HepG2 (cell line): ENCODE measurements around the gene TMEM253. TPM values are rescaled to one million over a fixed set of nuclear protein-coding genes. Genes with fewer than 3 reads are reported as not detected.
A peak's percentile ranks its signal among the peaks of the same experiment; 100 is the strongest.

ENCODE experiments used
- GZF1 ChIP-seq: sonication (generic); formaldehyde crosslinking; IDR thresholded peaks from 2 replicates; pipeline ENCODE4 v1.5.1; 2020; ENCODE audit warnings: mild to moderate bottlenecking, missing genetic modification reagents
- KDM1A ChIP-seq: IDR thresholded peaks from 2 replicates; pipeline ENCODE4 v1.6.1; 2016; ENCODE audit warnings: missing compliant biosample characterization
- MEIS1 ChIP-seq: sonication (generic); formaldehyde crosslinking; IDR thresholded peaks from 2 replicates; pipeline ENCODE4 v1.9.0; 2021; ENCODE audit warnings: mild to moderate bottlenecking, missing genetic modification reagents, moderate library complexity, borderline replicate concordance
- PTBP1 ChIP-seq: fragments of 200-400 bp; formaldehyde crosslinking; IDR thresholded peaks from 2 replicates; pipeline ENCODE4 v1.6.1; 2018; ENCODE audit warnings: low read length, low read depth; ENCODE audit not compliant: poor library complexity, severe bottlenecking
- REXO4 ChIP-seq: sonication (generic); formaldehyde crosslinking; IDR thresholded peaks from 2 replicates; pipeline ENCODE4 v1.8.0; 2022; ENCODE audit warnings: missing genetic modification reagents, mild to moderate bottlenecking, borderline replicate concordance
- RORA ChIP-seq: sonication (generic); formaldehyde crosslinking; IDR thresholded peaks from 2 replicates; pipeline ENCODE4 v1.5.0; 2020; ENCODE audit warnings: mild to moderate bottlenecking, missing genetic modification reagents, moderate library complexity
- SAP130 ChIP-seq: IDR thresholded peaks from 2 replicates; pipeline ENCODE4 v1.6.1; 2016; ENCODE audit warnings: low read depth
- ZNF337 ChIP-seq: sonication (generic); formaldehyde crosslinking; IDR thresholded peaks from 2 replicates; pipeline ENCODE4 v1.5.1; 2020; ENCODE audit warnings: missing genetic modification reagents, low read depth, mild to moderate bottlenecking, borderline replicate concordance
- polyA plus RNA-seq, 8 experiments: library from polyadenylated mRNA; depleted of rRNA in 3 of 8; stranded (reverse) in 7 of 8; unstranded in 1 of 8; fragments of >200 nt; fragmentation: Illumina TruSeq in 4 of 8; extraction: Trizol in 4 of 8; gene quantifications; 2 replicates each; pipeline versions ENCODE4 v1.2.1 to v1.2.3, GENCODE V29; 2011 to 2016; ENCODE audit warnings: low read depth in 4 of 8, missing spikeins in 1 of 8, mixed read lengths in 1 of 8; ENCODE audit not compliant: insufficient read depth in 1 of 8
- total RNA-seq, 5 experiments: library from RNA; depleted of rRNA; stranded (reverse); fragments of >200 nt; fragmentation: Illumina TruSeq; extraction: Trizol; gene quantifications; 2 replicates each; pipeline ENCODE4 v1.2.3, GENCODE V29; 2016; ENCODE audit warnings: low read depth in 1 of 5
- TF ChIP-seq, protein P1 (sequence below): sonication (generic); formaldehyde crosslinking; IDR thresholded peaks from 2 replicates; pipeline ENCODE4 v1.4.0; 2020; ENCODE audit warnings: missing genetic modification reagents, mild to moderate bottlenecking, borderline replicate concordance
- TF ChIP-seq, protein P2 (sequence below): IDR thresholded peaks from 2 replicates; pipeline ENCODE4 v1.6.1; 2016
- TF ChIP-seq, protein P3 (sequence below): IDR thresholded peaks from 2 replicates; pipeline ENCODE4 v1.6.1; 2012; ENCODE audit warnings: low read depth, low read length, improper control_type of control experiment
- TF ChIP-seq, protein P4 (sequence below): sonication (generic); formaldehyde crosslinking; IDR thresholded peaks from 2 replicates; pipeline ENCODE4 v1.9.0; 2021; ENCODE audit warnings: mild to moderate bottlenecking, missing genetic modification reagents
- TF ChIP-seq, protein P5 (sequence below): sonication (generic); formaldehyde crosslinking; IDR thresholded peaks from 2 replicates; pipeline ENCODE4 v1.5.1; 2020; ENCODE audit warnings: mild to moderate bottlenecking, missing genetic modification reagents, moderate library complexity

TMEM253 gene
- total and polyA plus RNA-seq, 2 of the 13 experiments (the other 11 are each of a cell fraction or from before 2014, with no cell fraction given) = 0.29 to 0.45 TPM

DNA sequence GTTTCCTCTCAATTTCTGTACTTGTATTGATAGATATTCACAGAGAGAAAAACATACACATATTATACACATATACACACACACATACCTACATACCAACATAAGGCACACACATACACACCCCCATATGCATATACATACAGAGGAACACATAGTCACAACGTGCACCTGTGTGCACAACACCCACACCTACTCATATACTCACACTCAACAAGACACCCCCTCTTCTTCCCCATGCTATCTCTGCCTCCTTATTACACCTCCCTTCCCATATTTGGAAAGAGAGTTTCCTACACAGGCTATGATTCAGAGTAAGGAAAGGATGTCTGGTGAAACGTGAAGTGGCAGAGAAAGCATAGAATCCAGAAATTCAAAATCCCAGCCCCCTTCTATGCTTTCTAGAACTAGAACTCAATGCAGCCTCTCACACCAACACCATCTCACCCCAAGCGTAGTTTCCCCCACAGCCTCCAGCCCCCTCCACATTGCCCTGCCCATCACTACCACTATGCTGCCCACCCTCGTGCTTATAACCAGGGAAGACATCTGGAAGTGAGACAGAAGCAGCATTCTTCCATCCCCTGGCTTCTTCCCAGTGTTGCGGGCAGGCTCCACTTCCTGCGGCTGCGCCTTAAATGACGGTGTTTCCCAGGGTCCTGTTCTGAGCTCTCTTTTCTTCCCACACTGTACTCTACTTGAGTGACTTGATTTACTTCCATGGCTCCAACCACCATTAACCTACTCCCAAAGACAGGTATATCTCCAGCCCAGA lies 40.8 kb upstream of the TMEM253 start (continued):
- TF ChIP-seq, protein P1, sequence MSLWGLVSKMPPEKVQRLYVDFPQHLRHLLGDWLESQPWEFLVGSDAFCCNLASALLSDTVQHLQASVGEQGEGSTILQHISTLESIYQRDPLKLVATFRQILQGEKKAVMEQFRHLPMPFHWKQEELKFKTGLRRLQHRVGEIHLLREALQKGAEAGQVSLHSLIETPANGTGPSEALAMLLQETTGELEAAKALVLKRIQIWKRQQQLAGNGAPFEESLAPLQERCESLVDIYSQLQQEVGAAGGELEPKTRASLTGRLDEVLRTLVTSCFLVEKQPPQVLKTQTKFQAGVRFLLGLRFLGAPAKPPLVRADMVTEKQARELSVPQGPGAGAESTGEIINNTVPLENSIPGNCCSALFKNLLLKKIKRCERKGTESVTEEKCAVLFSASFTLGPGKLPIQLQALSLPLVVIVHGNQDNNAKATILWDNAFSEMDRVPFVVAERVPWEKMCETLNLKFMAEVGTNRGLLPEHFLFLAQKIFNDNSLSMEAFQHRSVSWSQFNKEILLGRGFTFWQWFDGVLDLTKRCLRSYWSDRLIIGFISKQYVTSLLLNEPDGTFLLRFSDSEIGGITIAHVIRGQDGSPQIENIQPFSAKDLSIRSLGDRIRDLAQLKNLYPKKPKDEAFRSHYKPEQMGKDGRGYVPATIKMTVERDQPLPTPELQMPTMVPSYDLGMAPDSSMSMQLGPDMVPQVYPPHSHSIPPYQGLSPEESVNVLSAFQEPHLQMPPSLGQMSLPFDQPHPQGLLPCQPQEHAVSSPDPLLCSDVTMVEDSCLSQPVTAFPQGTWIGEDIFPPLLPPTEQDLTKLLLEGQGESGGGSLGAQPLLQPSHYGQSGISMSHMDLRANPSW (CRISPR knock-in tag) = no peak
- peak; percentile 8; the same call in 1 of the 2 replicates for TF ChIP-seq MEIS1
- TF ChIP-seq, protein P2, sequence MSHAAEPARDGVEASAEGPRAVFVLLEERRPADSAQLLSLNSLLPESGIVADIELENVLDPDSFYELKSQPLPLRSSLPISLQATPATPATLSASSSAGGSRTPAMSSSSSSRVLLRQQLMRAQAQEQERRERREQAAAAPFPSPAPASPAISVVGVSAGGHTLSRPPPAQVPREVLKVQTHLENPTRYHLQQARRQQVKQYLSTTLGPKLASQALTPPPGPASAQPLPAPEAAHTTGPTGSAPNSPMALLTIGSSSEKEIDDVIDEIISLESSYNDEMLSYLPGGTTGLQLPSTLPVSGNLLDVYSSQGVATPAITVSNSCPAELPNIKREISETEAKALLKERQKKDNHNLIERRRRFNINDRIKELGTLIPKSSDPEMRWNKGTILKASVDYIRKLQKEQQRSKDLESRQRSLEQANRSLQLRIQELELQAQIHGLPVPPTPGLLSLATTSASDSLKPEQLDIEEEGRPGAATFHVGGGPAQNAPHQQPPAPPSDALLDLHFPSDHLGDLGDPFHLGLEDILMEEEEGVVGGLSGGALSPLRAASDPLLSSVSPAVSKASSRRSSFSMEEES (CRISPR knock-in tag) = no peak
- TF ChIP-seq SAP130 (CRISPR knock-in tag) = no peak
- no peak for TF ChIP-seq RORA (CRISPR knock-in tag)
- no peak for TF ChIP-seq REXO4 (CRISPR knock-in tag)
- no peak for TF ChIP-seq PTBP1
- TF ChIP-seq, protein P3, sequence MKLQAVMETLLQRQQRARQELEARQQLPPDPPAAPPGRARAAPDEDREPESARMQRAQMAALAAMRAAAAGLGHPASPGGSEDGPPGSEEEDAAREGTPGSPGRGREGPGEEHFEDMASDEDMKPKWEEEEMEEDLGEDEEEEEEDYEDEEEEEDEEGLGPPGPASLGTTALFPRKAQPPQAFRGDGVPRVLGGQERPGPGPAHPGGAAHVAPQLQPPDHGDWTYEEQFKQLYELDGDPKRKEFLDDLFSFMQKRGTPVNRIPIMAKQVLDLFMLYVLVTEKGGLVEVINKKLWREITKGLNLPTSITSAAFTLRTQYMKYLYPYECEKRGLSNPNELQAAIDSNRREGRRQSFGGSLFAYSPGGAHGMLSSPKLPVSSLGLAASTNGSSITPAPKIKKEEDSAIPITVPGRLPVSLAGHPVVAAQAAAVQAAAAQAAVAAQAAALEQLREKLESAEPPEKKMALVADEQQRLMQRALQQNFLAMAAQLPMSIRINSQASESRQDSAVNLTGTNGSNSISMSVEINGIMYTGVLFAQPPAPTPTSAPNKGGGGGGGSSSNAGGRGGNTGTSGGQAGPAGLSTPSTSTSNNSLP = no peak
- TF ChIP-seq, protein P4, sequence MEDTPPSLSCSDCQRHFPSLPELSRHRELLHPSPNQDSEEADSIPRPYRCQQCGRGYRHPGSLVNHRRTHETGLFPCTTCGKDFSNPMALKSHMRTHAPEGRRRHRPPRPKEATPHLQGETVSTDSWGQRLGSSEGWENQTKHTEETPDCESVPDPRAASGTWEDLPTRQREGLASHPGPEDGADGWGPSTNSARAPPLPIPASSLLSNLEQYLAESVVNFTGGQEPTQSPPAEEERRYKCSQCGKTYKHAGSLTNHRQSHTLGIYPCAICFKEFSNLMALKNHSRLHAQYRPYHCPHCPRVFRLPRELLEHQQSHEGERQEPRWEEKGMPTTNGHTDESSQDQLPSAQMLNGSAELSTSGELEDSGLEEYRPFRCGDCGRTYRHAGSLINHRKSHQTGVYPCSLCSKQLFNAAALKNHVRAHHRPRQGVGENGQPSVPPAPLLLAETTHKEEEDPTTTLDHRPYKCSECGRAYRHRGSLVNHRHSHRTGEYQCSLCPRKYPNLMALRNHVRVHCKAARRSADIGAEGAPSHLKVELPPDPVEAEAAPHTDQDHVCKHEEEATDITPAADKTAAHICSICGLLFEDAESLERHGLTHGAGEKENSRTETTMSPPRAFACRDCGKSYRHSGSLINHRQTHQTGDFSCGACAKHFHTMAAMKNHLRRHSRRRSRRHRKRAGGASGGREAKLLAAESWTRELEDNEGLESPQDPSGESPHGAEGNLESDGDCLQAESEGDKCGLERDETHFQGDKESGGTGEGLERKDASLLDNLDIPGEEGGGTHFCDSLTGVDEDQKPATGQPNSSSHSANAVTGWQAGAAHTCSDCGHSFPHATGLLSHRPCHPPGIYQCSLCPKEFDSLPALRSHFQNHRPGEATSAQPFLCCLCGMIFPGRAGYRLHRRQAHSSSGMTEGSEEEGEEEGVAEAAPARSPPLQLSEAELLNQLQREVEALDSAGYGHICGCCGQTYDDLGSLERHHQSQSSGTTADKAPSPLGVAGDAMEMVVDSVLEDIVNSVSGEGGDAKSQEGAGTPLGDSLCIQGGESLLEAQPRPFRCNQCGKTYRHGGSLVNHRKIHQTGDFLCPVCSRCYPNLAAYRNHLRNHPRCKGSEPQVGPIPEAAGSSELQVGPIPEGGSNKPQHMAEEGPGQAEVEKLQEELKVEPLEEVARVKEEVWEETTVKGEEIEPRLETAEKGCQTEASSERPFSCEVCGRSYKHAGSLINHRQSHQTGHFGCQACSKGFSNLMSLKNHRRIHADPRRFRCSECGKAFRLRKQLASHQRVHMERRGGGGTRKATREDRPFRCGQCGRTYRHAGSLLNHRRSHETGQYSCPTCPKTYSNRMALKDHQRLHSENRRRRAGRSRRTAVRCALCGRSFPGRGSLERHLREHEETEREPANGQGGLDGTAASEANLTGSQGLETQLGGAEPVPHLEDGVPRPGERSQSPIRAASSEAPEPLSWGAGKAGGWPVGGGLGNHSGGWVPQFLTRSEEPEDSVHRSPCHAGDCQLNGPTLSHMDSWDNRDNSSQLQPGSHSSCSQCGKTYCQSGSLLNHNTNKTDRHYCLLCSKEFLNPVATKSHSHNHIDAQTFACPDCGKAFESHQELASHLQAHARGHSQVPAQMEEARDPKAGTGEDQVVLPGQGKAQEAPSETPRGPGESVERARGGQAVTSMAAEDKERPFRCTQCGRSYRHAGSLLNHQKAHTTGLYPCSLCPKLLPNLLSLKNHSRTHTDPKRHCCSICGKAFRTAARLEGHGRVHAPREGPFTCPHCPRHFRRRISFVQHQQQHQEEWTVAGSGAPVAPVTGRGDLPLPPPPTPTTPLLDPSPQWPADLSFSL = no peak
- TF ChIP-seq GZF1 (CRISPR knock-in tag) = peak; percentile 55; the same call in 1 of the 2 replicates
- TF ChIP-seq, protein P5, sequence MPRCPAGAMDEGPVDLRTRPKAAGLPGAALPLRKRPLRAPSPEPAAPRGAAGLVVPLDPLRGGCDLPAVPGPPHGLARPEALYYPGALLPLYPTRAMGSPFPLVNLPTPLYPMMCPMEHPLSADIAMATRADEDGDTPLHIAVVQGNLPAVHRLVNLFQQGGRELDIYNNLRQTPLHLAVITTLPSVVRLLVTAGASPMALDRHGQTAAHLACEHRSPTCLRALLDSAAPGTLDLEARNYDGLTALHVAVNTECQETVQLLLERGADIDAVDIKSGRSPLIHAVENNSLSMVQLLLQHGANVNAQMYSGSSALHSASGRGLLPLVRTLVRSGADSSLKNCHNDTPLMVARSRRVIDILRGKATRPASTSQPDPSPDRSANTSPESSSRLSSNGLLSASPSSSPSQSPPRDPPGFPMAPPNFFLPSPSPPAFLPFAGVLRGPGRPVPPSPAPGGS (CRISPR knock-in tag) = 0 out of 2 replicates have a peak, but pooled peaks have one; percentile 22
- no peak for TF ChIP-seq KDM1A
- no peak for TF ChIP-seq ZNF337
